Epithelial cell of esophagus (primary cell): ENCODE measurements around the gene SLFN14.

Experiments used
- DNase-seq: peaks from one replicate; pipeline ENCODE4 v3.0.0; 2010; ENCODE audit warnings: low read depth
- H3K4me3 ChIP-seq: 2 replicates; pipeline ENCODE4 v1.5.1; 2011; ENCODE audit warnings: mild to moderate bottlenecking, low read length, control low read depth
- TF ChIP-seq, protein P1 (sequence below): IDR thresholded peaks from 2 replicates; pipeline ENCODE4 v1.5.1; 2011; ENCODE audit warnings: low read depth, mild to moderate bottlenecking, low read length, control low read depth, inconsistent platforms; ENCODE audit not compliant: insufficient read depth; ENCODE audit errors: missing control alignments

The SLFN14 gene

DNA sequence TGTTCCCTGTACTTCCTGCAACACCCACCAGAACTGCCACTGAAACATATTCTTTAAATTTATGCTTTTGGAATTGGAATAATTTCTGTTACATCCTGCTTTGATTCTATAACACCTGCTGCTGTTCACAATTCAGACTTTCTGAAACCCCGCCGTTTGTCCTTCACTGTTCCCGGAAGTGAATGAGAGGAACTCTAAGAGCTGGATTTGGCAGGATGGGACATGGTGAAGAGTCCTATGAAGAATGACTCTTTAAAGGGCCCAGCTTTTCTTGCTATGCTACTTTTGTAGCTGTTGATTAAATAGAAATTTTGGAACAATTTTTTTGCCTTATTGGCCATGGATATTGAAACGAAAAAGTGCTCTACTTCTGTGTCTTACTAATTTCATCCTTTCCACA is 35.5 kb upstream of the SLFN14 start:
- H3K4me3 ChIP-seq, result no peak overlapping the region
- TF ChIP-seq, protein P1, sequence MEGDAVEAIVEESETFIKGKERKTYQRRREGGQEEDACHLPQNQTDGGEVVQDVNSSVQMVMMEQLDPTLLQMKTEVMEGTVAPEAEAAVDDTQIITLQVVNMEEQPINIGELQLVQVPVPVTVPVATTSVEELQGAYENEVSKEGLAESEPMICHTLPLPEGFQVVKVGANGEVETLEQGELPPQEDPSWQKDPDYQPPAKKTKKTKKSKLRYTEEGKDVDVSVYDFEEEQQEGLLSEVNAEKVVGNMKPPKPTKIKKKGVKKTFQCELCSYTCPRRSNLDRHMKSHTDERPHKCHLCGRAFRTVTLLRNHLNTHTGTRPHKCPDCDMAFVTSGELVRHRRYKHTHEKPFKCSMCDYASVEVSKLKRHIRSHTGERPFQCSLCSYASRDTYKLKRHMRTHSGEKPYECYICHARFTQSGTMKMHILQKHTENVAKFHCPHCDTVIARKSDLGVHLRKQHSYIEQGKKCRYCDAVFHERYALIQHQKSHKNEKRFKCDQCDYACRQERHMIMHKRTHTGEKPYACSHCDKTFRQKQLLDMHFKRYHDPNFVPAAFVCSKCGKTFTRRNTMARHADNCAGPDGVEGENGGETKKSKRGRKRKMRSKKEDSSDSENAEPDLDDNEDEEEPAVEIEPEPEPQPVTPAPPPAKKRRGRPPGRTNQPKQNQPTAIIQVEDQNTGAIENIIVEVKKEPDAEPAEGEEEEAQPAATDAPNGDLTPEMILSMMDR, result no peak
- DNase-seq, result no peak

DNA sequence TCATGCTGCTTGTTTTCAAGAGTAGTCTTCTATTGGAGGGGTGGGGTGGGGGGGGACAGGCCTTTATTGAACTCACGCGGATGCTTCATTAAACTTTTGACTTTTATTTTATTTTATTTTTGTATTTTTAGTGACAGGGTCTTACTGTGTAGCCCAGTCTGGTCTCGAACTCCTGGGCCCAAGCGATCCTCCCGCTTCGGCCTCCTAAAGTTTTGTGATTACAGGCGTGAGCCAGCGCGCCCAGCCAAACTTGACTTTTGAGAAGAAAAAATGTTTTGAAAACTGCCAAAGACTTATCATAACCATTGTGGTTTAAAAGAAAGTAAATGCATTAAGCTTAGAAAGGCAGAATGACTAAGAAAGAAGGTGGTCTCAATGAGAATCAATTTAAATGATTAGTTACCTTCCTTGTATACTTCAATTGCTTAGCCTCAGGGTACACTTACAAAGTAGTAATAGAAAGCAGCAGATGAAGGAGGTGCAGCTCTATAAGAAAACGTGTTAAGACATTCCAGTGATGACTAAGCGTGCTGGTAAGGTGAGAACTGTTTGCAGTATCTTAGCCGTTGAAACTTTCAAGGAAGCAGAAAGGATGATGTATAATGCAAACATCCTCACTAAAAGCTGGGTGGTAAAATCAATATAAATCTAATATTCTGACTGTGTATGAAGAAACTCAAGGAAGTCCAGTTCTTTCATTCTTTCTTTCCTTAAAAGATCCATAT is 27.7 kb upstream of the SLFN14 start:
- H3K4me3 ChIP-seq, result peak overlapping the region; percentile 94
- TF ChIP-seq, protein P1, result no peak
- DNase-seq, result peak; percentile 98

DNA sequence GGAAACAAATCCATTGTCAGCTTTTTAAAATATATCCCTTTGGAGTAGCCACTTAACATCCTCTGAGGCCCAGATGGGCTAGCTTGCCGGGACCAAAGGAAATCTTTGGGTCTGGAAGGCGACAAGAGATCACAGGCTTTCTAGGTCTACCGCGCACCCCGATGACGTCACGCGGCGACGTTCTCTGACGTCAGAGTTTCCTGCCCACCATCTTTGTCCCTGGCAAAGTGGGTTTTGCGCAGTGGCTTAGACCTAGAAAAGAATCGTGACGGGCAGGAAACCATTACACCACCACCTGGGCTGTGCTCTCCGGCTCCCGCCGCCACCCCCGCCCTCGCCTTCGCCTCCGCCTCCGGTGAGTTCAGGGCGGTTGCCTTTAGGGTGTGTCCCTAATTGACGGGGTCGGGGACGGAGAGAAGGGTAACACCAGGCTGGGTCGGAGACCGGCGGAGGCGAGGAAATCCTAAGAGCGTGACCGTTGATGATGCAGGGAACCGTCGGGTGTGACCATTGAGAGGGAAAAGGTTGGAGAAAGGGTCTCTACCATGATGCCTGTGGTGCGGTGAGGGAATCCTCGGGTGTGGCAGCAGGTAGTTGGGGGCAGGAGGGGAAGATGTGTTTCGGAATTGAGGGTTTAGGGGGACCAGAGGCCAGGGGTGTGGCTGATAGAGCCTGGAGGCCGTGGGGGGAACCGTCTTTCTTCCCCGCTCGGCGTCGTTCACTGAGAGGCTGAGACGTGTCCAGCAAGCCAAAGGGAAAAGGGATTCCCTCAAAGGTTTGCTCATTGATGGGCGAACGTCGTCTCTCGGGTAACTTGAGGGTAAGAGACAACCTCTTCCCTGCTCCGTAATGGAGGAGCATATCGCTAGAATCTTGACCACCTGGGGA is 26.7 kb upstream of the SLFN14 start, which contains the start of gene AP2B1:
Gene AP2B1 (plus strand): TSS at position 249 of the 888 bp plus-strand sequence. CDS start 6,709 bp downstream, outside the sequence.
- peak within 1 kb of the TSS; percentile 94 for H3K4me3 ChIP-seq
- TF ChIP-seq, protein P1, result no peak
- peak; percentile 95 for DNase-seq

DNA sequence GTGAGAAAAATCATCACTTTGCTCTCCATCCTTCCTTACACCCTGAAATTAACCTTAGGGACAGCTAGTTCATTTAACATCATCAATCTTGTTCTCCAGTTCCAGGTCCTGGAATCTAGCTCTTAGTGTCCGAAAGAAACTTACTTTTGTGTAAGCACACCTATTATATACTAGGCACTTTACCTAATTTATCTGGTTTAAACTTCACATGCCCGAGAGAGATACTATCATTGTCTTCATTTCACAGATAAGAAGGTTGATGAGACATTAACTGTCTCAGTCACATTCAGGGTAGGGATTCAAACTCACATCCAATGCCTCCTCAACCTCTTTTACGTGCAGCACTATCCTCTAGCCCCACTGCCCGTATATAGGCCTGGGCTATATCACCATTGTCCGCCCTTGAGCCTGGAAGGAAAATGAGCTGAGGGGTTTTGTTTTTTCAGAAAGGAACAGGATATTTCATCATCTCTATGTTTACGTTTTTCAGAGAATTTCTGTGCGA is 26.0 kb upstream of the SLFN14 start:
- DNase-seq, result no peak
- TF ChIP-seq, protein P1, result no peak
- peak overlapping the region; percentile 94 for H3K4me3 ChIP-seq

DNA sequence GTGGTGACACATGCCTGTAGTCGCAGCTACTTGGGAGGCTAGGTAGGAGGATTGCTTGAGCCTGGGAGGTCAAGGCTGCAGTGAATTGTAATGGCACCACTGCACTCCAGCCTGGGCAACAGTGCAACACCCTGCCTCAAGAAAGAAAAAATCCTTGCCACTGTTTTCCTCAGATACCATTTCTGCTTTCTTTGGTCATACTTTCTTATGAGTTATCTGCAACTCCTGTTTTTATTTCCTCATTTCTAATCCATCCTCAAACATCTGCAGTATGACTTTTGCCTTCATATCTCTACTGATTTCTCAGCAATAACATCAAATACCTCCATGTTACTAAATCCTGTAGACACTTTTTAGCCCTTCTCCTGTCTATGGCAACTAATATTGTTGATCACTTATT is 23.4 kb upstream of the SLFN14 start:
- H3K4me3 ChIP-seq, result no peak overlapping the region
- DNase-seq, result no peak
- TF ChIP-seq, protein P1, result no peak

DNA sequence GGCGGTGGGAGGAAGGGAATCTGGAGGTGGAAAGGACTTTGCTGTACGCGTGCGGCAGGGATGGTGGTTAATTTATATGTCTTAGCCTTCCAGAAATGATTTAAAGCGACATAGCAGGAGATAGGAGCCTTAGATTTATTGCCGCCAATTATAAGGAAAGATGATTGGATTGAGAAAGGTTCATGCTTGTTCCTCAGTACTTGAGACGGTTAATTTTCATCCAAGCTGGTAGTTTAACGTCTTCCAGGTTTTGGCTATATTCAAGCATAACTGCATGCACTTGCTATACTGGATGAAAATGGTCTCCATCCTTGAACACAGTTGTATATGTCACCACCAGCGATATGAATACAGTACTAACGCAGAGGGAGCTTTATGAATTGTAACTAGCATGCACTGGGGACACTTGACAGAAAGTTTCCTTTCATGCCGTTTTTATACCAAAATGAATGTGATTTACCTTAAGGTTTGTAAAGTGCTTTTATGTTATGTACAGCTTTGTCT is 18.4 kb upstream of the SLFN14 start:
- no peak for DNase-seq
- H3K4me3 ChIP-seq, result peak overlapping the region; percentile 87
- TF ChIP-seq, protein P1, result no peak
